NCI-H146 treated with DMSO at 0.1 percent for 48 hours (cell line): ENCODE measurements around the gene CNTNAP2.
A peak's percentile ranks its signal among the peaks of the same experiment; 100 is the strongest.
"Not testable (repeated sequence)": the region's sequence is repeated elsewhere in the genome, so short reads cannot be mapped to it uniquely, and the experiment has no call there.

Experiments used
- DNase-seq: peaks from one replicate; lab custom pipeline; 2025; ENCODE audit not compliant: unreplicated experiment; lab: John Stamatoyannopoulos, UW

The CNTNAP2 gene

GRCh38 chr7:147078312-147078711 is 961.7 kb downstream of the CNTNAP2 start:
- no peak for DNase-seq

- no peak for DNase-seq
Observed at GRCh38 chr7:147079083-147079482, 962.5 kb downstream of the CNTNAP2 start.

GRCh38 chr7:147079921-147080420 is 963.4 kb downstream of the CNTNAP2 start:
- DNase-seq: peak; percentile 97

- no peak for DNase-seq
Observed at GRCh38 chr7:147081117-147081516, 964.5 kb downstream of the CNTNAP2 start.

- no peak for DNase-seq
Observed at GRCh38 chr7:147089051-147089461, 972.5 kb downstream of the CNTNAP2 start.

GRCh38 chr7:147089608-147090007 is 973.0 kb downstream of the CNTNAP2 start:
- DNase-seq: no peak

- DNase-seq: no peak
Observed at GRCh38 chr7:147096629-147097028, 980.0 kb downstream of the CNTNAP2 start.

GRCh38 chr7:147103224-147103623 is 986.6 kb downstream of the CNTNAP2 start:
- no peak for DNase-seq

GRCh38 chr7:147106746-147107145 is 990.1 kb downstream of the CNTNAP2 start:
- no peak for DNase-seq

- not testable (repeated sequence) for DNase-seq
Observed at GRCh38 chr7:147114525-147114924, 997.9 kb downstream of the CNTNAP2 start.

GRCh38 chr7:147136352-147136751 is 1019.8 kb downstream of the CNTNAP2 start:
- DNase-seq: no peak

- peak; percentile 47 for DNase-seq
Observed at GRCh38 chr7:147145194-147145593, 1028.6 kb downstream of the CNTNAP2 start.

GRCh38 chr7:147146169-147146568 is 1029.6 kb downstream of the CNTNAP2 start:
- no peak for DNase-seq

GRCh38 chr7:147151661-147152060 is 1035.1 kb downstream of the CNTNAP2 start:
- peak; percentile 66 for DNase-seq

- no peak for DNase-seq
Observed at GRCh38 chr7:147153571-147153970, 1037.0 kb downstream of the CNTNAP2 start.

- no peak for DNase-seq
Observed at GRCh38 chr7:147161405-147161804, 1044.8 kb downstream of the CNTNAP2 start.

GRCh38 chr7:147170341-147171012 is 1053.9 kb downstream of the CNTNAP2 start:
- DNase-seq: no peak

- no peak for DNase-seq
Observed at GRCh38 chr7:147171013-147171391, 1054.4 kb downstream of the CNTNAP2 start.

GRCh38 chr7:147173883-147174282 is 1057.3 kb downstream of the CNTNAP2 start:
- no peak for DNase-seq

- no peak for DNase-seq
Observed at GRCh38 chr7:147182874-147183273, 1066.3 kb downstream of the CNTNAP2 start.

GRCh38 chr7:147183276-147183675 is 1066.7 kb downstream of the CNTNAP2 start:
- DNase-seq: no peak

GRCh38 chr7:147188467-147188866 is 1071.9 kb downstream of the CNTNAP2 start:
- no peak for DNase-seq

- no peak for DNase-seq
Observed at GRCh38 chr7:147193476-147193875, 1076.9 kb downstream of the CNTNAP2 start.
